ENCODE results near the gene TCF4. TPM values are rescaled to one million over a fixed set of nuclear protein-coding genes. Genes with fewer than 3 reads are reported as not detected.

TCF4 gene
- total and polyA plus RNA-seq, 2 donors (not counting 3 experiments of a cell fraction or from before 2014, with no cell fraction given) = 183 to 390 TPM

DNA sequence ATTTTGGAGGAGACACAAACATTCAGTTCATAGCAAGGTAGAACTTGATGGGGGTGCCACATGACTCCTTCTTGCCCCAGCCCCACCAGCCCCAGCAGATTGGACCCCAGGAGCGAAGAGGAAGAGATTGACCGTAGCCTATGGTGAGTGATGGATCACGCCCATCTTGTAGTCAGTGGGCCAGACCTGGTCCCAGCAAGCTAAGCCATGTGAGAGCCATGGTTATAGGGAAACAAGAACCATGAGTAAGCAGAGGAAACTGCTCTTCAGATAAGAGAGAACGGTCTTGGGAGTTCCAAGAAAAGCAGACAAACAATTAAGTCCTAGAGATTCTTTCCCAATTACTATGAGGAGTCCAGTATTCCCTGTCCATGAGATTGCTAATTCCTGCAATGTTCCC, 4.6 kb upstream of the TCF4 start:
- no peaks in the 10 kb centered on the region for H3K36me3 ChIP-seq (ENCODE audit: control insufficient read depth in 2 of 2, extremely low read depth in 1 of 2, insufficient read depth in 2 of 2, low read length in 2 of 2)
- dilution Hi-C loops (cut with MboI; ENCODE audit: extremely low pct_ligation_motif_present, low sequenced_read_pairs) = no loop called here
- no peaks in the 10 kb centered on the region for H3K9me3 ChIP-seq (replicated peaks; ENCODE audit: control insufficient read depth, insufficient read depth, low read length)
- CTCF ChIA-PET = interaction anchor here (1.2 to 1.3 kb wide), 2 partner anchors 10 to 189 kb away, joined by 3 to 6 read pairs; no protein-coding TSS in a partner anchor
- no peak overlapping the region for H3K4me2 ChIP-seq (ENCODE audit: insufficient read depth, low read length)
- H3K27ac ChIP-seq (ENCODE audit: insufficient read depth, low read depth, low read length) = peak overlapping the region; percentile 16
- peak overlapping the region; percentile 58 for H2AFZ ChIP-seq (ENCODE audit: low read depth, low read length)
- TF ChIP-seq POLR2AphosphoS5 (IDR thresholded peaks at IDR 0.05; ENCODE audit: insufficient read depth, low read depth, low read length) (peak; percentile 18), EZH2 (IDR thresholded peaks at IDR 0.05; ENCODE audit: borderline replicate concordance, low read depth, low read length, severe bottlenecking) (no peak), MYC (IDR thresholded peaks at IDR 0.05; ENCODE audit: low read depth, low read length) (no peak), POLR2A (IDR thresholded peaks at IDR 0.05; ENCODE audit: low read depth, low read length) (no peak), GATA2 (IDR thresholded peaks at IDR 0.05; ENCODE audit: insufficient read depth, insufficient read length, low read depth, low read length) (peak; percentile 78)
- TF ChIP-seq, protein P1, sequence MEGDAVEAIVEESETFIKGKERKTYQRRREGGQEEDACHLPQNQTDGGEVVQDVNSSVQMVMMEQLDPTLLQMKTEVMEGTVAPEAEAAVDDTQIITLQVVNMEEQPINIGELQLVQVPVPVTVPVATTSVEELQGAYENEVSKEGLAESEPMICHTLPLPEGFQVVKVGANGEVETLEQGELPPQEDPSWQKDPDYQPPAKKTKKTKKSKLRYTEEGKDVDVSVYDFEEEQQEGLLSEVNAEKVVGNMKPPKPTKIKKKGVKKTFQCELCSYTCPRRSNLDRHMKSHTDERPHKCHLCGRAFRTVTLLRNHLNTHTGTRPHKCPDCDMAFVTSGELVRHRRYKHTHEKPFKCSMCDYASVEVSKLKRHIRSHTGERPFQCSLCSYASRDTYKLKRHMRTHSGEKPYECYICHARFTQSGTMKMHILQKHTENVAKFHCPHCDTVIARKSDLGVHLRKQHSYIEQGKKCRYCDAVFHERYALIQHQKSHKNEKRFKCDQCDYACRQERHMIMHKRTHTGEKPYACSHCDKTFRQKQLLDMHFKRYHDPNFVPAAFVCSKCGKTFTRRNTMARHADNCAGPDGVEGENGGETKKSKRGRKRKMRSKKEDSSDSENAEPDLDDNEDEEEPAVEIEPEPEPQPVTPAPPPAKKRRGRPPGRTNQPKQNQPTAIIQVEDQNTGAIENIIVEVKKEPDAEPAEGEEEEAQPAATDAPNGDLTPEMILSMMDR (IDR thresholded peaks at IDR 0.05; ENCODE audit: extremely low read depth in 1 of 2, insufficient read depth in 1 of 2, low read depth in 1 of 2, low read length in 2 of 2) = no peak
- H3K4me3 ChIP-seq (replicated peaks in 1 of 3; ENCODE audit: insufficient read depth in 1 of 3, low read depth in 1 of 3, low read length in 3 of 3) = no peak overlapping the region
- DNase-seq (ENCODE audit: low read depth, low spot score) (peak; percentile 80), FAIRE-seq (peak; percentile 55)
- intact Hi-C loops (cut with micrococcal nuclease) = no loop called here
- no TSS peak for BruUV-seq (replicated peaks)
- H4K20me1 ChIP-seq (replicated peaks; ENCODE audit: control insufficient read depth, extremely low read depth, insufficient read depth, low read length) = no peaks in the 10 kb centered on the region
- H3K9me1 ChIP-seq (replicated peaks; ENCODE audit: control insufficient read depth, extremely low read depth, insufficient read depth, low read length) = no peaks in the 10 kb centered on the region
- H3K27me3 ChIP-seq (ENCODE audit: control insufficient read depth in 2 of 2, insufficient read depth in 2 of 2, low read length in 2 of 2) = no peaks in the 10 kb centered on the region
- peaks cover 13% of the 10 kb centered on the region for H3K79me2 ChIP-seq (ENCODE audit: control insufficient read depth, insufficient read depth, low read length)
- POLR2A ChIA-PET = no interaction called here
- peaks cover 7% of the 10 kb centered on the region for H3K4me1 ChIP-seq (ENCODE audit: control insufficient read depth, extremely low read depth, insufficient read depth, low read length)
- no peak overlapping the region for H3K9ac ChIP-seq (replicated peaks; ENCODE audit: extremely low read depth, insufficient read depth, low read length)

DNA sequence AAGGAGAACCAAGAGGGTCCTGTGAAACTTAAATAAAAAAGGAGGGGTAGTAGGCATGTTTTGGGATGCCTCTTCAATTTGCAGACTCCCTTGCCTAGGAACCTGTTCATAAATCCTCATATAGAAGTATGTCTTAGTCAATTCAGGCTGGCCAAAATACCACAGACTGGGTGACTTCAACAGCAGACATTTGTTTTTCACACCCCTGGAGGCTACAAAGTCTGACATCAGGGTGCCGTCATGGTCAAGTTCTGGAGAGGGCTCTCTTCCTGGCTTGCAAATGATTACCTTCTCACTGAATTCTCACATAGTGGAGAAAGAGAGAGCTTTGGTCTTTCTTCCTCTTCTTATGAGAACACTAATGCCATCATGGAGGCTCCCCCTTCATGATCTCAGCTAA, 4.1 kb upstream of the TCF4 start:
- peaks cover 7% of the 10 kb centered on the region for H3K4me1 ChIP-seq (ENCODE audit: control insufficient read depth, extremely low read depth, insufficient read depth, low read length)
- no peaks in the 10 kb centered on the region for H3K36me3 ChIP-seq (ENCODE audit: control insufficient read depth in 2 of 2, extremely low read depth in 1 of 2, insufficient read depth in 2 of 2, low read length in 2 of 2)
- H3K9me3 ChIP-seq (replicated peaks; ENCODE audit: control insufficient read depth, insufficient read depth, low read length) = no peaks in the 10 kb centered on the region
- FAIRE-seq = no peak
- ChIA-PET CTCF (interaction anchor here (1.2 to 1.3 kb wide), 2 partner anchors 11 to 190 kb away, joined by 3 to 6 read pairs; no protein-coding TSS in a partner anchor), POLR2A (no interaction called here)
- no TSS peak for BruUV-seq (replicated peaks)
- no peak overlapping the region for H3K9ac ChIP-seq (replicated peaks; ENCODE audit: extremely low read depth, insufficient read depth, low read length)
- dilution Hi-C loops (cut with MboI; ENCODE audit: extremely low pct_ligation_motif_present, low sequenced_read_pairs) (no loop called here), intact Hi-C loops (cut with micrococcal nuclease) (no loop called here)
- peak overlapping the region; percentile 16 for H3K27ac ChIP-seq (ENCODE audit: insufficient read depth, low read depth, low read length)
- DNase-seq (ENCODE audit: low read depth, low spot score) = no peak
- peaks cover 17% of the 10 kb centered on the region for H3K79me2 ChIP-seq (ENCODE audit: control insufficient read depth, insufficient read depth, low read length)
- TF ChIP-seq, protein P2, sequence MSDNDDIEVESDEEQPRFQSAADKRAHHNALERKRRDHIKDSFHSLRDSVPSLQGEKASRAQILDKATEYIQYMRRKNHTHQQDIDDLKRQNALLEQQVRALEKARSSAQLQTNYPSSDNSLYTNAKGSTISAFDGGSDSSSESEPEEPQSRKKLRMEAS (IDR thresholded peaks at IDR 0.05; ENCODE audit: insufficient read depth, insufficient read length) = no peak
- TF ChIP-seq POLR2AphosphoS5 (IDR thresholded peaks at IDR 0.05; ENCODE audit: insufficient read depth, low read depth, low read length) (no peak), JUN (IDR thresholded peaks at IDR 0.05; ENCODE audit: borderline replicate concordance, insufficient read depth, insufficient read length, low read depth) (no peak), POLR2A (IDR thresholded peaks at IDR 0.05; ENCODE audit: low read depth, low read length) (no peak), EZH2 (IDR thresholded peaks at IDR 0.05; ENCODE audit: borderline replicate concordance, low read depth, low read length, severe bottlenecking) (no peak), FOS (IDR thresholded peaks at IDR 0.05; ENCODE audit: borderline replicate concordance, insufficient read depth, low read length) (no peak), GATA2 (IDR thresholded peaks at IDR 0.05; ENCODE audit: insufficient read depth, insufficient read length, low read depth, low read length) (no peak), MYC (IDR thresholded peaks at IDR 0.05; ENCODE audit: low read depth, low read length) (no peak)
- TF ChIP-seq, protein P1 (IDR thresholded peaks at IDR 0.05; ENCODE audit: extremely low read depth in 1 of 2, insufficient read depth in 1 of 2, low read depth in 1 of 2, low read length in 2 of 2) = no peak
- H3K27me3 ChIP-seq (ENCODE audit: control insufficient read depth in 2 of 2, insufficient read depth in 2 of 2, low read length in 2 of 2) = no peaks in the 10 kb centered on the region
- no peaks in the 10 kb centered on the region for H3K9me1 ChIP-seq (replicated peaks; ENCODE audit: control insufficient read depth, extremely low read depth, insufficient read depth, low read length)
- H3K4me2 ChIP-seq (ENCODE audit: insufficient read depth, low read length) = no peak overlapping the region
- H2AFZ ChIP-seq (ENCODE audit: low read depth, low read length) = peak overlapping the region; percentile 58
- H3K4me3 ChIP-seq (replicated peaks in 1 of 3; ENCODE audit: insufficient read depth in 1 of 3, low read depth in 1 of 3, low read length in 3 of 3) = no peak overlapping the region
- H4K20me1 ChIP-seq (replicated peaks; ENCODE audit: control insufficient read depth, extremely low read depth, insufficient read depth, low read length) = no peaks in the 10 kb centered on the region
